K562 (cell line): ENCODE measurements around the gene NXN. TPM values are rescaled to one million over a fixed set of nuclear protein-coding genes. Genes with fewer than 3 reads are reported as not detected.

ENCODE experiments used
- BCOR ChIP-seq: fragments of 450-650 bp; IDR thresholded peaks from 2 replicates; pipeline ENCODE4 v1.6.1; 2016
- FOXA3 ChIP-seq, 2 experiments: fragments of 450-650 bp in 1 of 2; sonication (generic) in 1 of 2; formaldehyde crosslinking; IDR thresholded peaks in 1 of 2; conservative IDR thresholded peaks in 1 of 2; 2 replicates each; pipeline versions ENCODE4 v1.4.0 to v1.8.0; 2020 to 2022; ENCODE audit warnings: mild to moderate bottlenecking in 2 of 2, missing genetic modification reagents in 1 of 2
- HMG20B ChIP-seq: fragments of 250-450 bp; sonication (Bioruptor Pico); IDR thresholded peaks from 2 replicates; pipeline ENCODE4 v1.5.0; 2021; ENCODE audit warnings: mild to moderate bottlenecking
- HNRNPH1 ChIP-seq: fragments of 200-400 bp; formaldehyde crosslinking; optimal IDR thresholded peaks from 2 replicates; pipeline ENCODE3; 2017; ENCODE audit warnings: low read depth, mild to moderate bottlenecking, low read length, moderate library complexity
- IFI16 ChIP-seq: fragments of 250-450 bp; sonication (Bioruptor Pico); IDR thresholded peaks from 2 replicates; pipeline ENCODE4 v2.1.2; 2022; ENCODE audit warnings: mild to moderate bottlenecking, inconsistent platforms
- L3MBTL2 ChIP-seq: fragments of 450-650 bp; IDR thresholded peaks from 2 replicates; pipeline ENCODE4 v1.6.1; 2016; ENCODE audit warnings: mild to moderate bottlenecking, moderate library complexity
- STAG1 ChIP-seq: sonication (generic); formaldehyde crosslinking; IDR thresholded peaks from 2 replicates; pipeline ENCODE4 v1.5.0; 2020; ENCODE audit warnings: missing genetic modification reagents, borderline replicate concordance
- TARDBP ChIP-seq: fragments of 450-650 bp; IDR thresholded peaks from 2 replicates; pipeline ENCODE4 v1.6.1; 2016
- ZEB2 ChIP-seq: fragments of 450-650 bp; IDR thresholded peaks from 2 replicates; pipeline ENCODE4 v1.6.1; 2016
- ZNF212 ChIP-seq: fragments of 450-650 bp; formaldehyde crosslinking; IDR thresholded peaks from 2 replicates; pipeline ENCODE4 v1.4.0; 2020; ENCODE audit warnings: mild to moderate bottlenecking
- ZNF282 ChIP-seq: sonication (generic); formaldehyde crosslinking; IDR thresholded peaks from 2 replicates; pipeline ENCODE4 v1.8.1; 2023; ENCODE audit warnings: missing genetic modification reagents
- ZNF695 ChIP-seq: fragments of 450-650 bp; formaldehyde crosslinking; IDR thresholded peaks from 2 replicates; pipeline ENCODE4 v1.4.0; 2020; ENCODE audit warnings: mild to moderate bottlenecking, moderate library complexity
- polyA plus RNA-seq, 8 experiments: library from polyadenylated mRNA; depleted of rRNA in 4 of 8; stranded (reverse) in 5 of 8; unstranded in 3 of 8; fragments of >200 nt; fragmentation: Nextera tagmentation in 2 of 8; fragmentation: Illumina TruSeq in 1 of 8; extraction: Ambion mirVana in 2 of 8; extraction: Trizol in 1 of 8; gene quantifications; 2 replicates each; pipeline versions ENCODE4 v1.2.1 to v1.2.3, GENCODE V29; 2011 to 2014; ENCODE audit warnings: inconsistent platforms in 1 of 8, missing spikeins in 1 of 8
- total RNA-seq, 7 experiments: library from RNA; depleted of rRNA in 6 of 7; stranded (reverse); fragments of >200 nt in 6 of 7; fragmentation: Illumina TruSeq in 2 of 7; extraction: Trizol in 2 of 7; gene quantifications; 2 replicates each; pipeline versions ENCODE4 v1.2.1 to v1.2.3, GENCODE V29; 2011 to 2021; ENCODE audit warnings: low replicate concordance in 1 of 7
- TF ChIP-seq, protein P1 (sequence below): fragments of 200-600 bp; sonication (generic); IDR thresholded peaks from one replicate; pipeline ENCODE4 v1.6.1; 2012; ENCODE audit warnings: mild to moderate bottlenecking, low read depth, low read length, inconsistent platforms
- TF ChIP-seq, protein P2 (sequence below): fragments of 250-450 bp; sonication (Bioruptor Pico); IDR thresholded peaks from 2 replicates; pipeline ENCODE4 v1.8.0; 2021; ENCODE audit warnings: borderline replicate concordance, mild to moderate bottlenecking, moderate library complexity; ENCODE audit not compliant: poor library complexity, severe bottlenecking
- TF ChIP-seq, protein P3 (sequence below): fragments of 250-450 bp; sonication (Bioruptor Pico); IDR thresholded peaks from 2 replicates; pipeline ENCODE4 v1.4.0; 2020; ENCODE audit warnings: mild to moderate bottlenecking, moderate library complexity

The NXN gene
- total and polyA plus RNA-seq, 9 of the 15 experiments (the other 6 are each of a cell fraction or from before 2014, with no cell fraction given): 0.08 to 0.39 (median 0.29) TPM; not detected in 5

DNA sequence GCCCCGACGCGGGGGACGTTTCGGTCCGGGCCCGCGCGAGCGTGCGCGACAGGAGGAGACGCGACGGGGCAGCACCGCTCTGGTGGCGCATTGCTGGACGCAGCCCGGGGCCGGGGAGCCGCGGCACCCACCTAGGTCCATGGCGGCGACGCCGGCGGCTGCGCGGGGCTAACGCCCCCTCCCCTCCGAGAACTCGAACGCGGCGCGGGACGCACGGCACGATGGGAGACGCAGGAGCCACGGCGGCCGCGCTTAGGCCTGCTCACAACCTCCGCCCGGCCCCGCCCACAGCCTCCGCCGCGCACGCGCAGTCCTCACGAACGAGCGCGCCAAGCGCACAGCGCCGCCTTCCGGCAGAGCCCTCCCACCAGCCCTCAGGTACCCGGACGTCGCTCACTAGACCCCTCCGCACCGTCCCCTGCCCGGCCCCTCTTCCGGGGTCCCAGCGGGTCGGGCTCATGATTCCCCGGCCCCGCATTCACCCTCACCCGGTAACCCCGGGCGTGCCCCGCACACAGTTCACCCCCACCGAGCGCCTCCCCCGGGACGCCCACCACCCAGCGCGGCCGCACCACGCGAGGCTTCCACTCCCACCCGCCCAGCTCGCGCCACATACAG lies 227.5 kb downstream of the NXN start, which contains the start of gene GEMIN4 (continued):
- TF ChIP-seq BCOR (no peak), HMG20B (CRISPR knock-in tag) (no peak), IFI16 (CRISPR knock-in tag) (no peak), ZNF212 (CRISPR knock-in tag) (no peak), TARDBP (no peak), ZEB2 (no peak), ZNF282 (CRISPR knock-in tag) (no peak; the same call in 1 of the 2 replicates), FOXA3 (CRISPR knock-in tag; conservative IDR thresholded peaks at IDR 0.05 in 1 of 2, IDR thresholded peaks at IDR 0.05 in 1 of 2) (no peak; a peak in 1 of 4 replicates), ZNF695 (no peak), STAG1 (CRISPR knock-in tag) (0 out of 2 replicates have a peak, but pooled peaks have one; percentile 3), L3MBTL2 (peak; percentile 83), HNRNPH1 (no peak)
- TF ChIP-seq, protein P1, sequence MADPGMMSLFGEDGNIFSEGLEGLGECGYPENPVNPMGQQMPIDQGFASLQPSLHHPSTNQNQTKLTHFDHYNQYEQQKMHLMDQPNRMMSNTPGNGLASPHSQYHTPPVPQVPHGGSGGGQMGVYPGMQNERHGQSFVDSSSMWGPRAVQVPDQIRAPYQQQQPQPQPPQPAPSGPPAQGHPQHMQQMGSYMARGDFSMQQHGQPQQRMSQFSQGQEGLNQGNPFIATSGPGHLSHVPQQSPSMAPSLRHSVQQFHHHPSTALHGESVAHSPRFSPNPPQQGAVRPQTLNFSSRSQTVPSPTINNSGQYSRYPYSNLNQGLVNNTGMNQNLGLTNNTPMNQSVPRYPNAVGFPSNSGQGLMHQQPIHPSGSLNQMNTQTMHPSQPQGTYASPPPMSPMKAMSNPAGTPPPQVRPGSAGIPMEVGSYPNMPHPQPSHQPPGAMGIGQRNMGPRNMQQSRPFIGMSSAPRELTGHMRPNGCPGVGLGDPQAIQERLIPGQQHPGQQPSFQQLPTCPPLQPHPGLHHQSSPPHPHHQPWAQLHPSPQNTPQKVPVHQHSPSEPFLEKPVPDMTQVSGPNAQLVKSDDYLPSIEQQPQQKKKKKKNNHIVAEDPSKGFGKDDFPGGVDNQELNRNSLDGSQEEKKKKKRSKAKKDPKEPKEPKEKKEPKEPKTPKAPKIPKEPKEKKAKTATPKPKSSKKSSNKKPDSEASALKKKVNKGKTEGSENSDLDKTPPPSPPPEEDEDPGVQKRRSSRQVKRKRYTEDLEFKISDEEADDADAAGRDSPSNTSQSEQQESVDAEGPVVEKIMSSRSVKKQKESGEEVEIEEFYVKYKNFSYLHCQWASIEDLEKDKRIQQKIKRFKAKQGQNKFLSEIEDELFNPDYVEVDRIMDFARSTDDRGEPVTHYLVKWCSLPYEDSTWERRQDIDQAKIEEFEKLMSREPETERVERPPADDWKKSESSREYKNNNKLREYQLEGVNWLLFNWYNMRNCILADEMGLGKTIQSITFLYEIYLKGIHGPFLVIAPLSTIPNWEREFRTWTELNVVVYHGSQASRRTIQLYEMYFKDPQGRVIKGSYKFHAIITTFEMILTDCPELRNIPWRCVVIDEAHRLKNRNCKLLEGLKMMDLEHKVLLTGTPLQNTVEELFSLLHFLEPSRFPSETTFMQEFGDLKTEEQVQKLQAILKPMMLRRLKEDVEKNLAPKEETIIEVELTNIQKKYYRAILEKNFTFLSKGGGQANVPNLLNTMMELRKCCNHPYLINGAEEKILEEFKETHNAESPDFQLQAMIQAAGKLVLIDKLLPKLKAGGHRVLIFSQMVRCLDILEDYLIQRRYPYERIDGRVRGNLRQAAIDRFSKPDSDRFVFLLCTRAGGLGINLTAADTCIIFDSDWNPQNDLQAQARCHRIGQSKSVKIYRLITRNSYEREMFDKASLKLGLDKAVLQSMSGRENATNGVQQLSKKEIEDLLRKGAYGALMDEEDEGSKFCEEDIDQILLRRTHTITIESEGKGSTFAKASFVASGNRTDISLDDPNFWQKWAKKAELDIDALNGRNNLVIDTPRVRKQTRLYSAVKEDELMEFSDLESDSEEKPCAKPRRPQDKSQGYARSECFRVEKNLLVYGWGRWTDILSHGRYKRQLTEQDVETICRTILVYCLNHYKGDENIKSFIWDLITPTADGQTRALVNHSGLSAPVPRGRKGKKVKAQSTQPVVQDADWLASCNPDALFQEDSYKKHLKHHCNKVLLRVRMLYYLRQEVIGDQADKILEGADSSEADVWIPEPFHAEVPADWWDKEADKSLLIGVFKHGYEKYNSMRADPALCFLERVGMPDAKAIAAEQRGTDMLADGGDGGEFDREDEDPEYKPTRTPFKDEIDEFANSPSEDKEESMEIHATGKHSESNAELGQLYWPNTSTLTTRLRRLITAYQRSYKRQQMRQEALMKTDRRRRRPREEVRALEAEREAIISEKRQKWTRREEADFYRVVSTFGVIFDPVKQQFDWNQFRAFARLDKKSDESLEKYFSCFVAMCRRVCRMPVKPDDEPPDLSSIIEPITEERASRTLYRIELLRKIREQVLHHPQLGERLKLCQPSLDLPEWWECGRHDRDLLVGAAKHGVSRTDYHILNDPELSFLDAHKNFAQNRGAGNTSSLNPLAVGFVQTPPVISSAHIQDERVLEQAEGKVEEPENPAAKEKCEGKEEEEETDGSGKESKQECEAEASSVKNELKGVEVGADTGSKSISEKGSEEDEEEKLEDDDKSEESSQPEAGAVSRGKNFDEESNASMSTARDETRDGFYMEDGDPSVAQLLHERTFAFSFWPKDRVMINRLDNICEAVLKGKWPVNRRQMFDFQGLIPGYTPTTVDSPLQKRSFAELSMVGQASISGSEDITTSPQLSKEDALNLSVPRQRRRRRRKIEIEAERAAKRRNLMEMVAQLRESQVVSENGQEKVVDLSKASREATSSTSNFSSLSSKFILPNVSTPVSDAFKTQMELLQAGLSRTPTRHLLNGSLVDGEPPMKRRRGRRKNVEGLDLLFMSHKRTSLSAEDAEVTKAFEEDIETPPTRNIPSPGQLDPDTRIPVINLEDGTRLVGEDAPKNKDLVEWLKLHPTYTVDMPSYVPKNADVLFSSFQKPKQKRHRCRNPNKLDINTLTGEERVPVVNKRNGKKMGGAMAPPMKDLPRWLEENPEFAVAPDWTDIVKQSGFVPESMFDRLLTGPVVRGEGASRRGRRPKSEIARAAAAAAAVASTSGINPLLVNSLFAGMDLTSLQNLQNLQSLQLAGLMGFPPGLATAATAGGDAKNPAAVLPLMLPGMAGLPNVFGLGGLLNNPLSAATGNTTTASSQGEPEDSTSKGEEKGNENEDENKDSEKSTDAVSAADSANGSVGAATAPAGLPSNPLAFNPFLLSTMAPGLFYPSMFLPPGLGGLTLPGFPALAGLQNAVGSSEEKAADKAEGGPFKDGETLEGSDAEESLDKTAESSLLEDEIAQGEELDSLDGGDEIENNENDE: no peak
- TF ChIP-seq, protein P2, sequence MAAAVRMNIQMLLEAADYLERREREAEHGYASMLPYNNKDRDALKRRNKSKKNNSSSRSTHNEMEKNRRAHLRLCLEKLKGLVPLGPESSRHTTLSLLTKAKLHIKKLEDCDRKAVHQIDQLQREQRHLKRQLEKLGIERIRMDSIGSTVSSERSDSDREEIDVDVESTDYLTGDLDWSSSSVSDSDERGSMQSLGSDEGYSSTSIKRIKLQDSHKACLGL (CRISPR knock-in tag): no peak
- TF ChIP-seq, protein P3, sequence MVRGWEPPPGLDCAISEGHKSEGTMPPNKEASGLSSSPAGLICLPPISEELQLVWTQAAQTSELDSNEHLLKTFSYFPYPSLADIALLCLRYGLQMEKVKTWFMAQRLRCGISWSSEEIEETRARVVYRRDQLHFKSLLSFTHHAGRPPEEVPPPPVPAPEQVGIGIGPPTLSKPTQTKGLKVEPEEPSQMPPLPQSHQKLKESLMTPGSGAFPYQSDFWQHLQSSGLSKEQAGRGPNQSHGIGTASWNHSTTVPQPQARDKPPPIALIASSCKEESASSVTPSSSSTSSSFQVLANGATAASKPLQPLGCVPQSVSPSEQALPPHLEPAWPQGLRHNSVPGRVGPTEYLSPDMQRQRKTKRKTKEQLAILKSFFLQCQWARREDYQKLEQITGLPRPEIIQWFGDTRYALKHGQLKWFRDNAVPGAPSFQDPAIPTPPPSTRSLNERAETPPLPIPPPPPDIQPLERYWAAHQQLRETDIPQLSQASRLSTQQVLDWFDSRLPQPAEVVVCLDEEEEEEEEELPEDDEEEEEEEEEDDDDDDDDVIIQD (CRISPR knock-in tag): no peak
